ENCODE results near the gene CD300E. TPM values are rescaled to one million over a fixed set of nuclear protein-coding genes. Genes with fewer than 3 reads are reported as not detected.

The CD300E gene
- total RNA-seq, 4 donors from 2014 or later, result 0.37 to 0.45 TPM; not detected in 2

DNA sequence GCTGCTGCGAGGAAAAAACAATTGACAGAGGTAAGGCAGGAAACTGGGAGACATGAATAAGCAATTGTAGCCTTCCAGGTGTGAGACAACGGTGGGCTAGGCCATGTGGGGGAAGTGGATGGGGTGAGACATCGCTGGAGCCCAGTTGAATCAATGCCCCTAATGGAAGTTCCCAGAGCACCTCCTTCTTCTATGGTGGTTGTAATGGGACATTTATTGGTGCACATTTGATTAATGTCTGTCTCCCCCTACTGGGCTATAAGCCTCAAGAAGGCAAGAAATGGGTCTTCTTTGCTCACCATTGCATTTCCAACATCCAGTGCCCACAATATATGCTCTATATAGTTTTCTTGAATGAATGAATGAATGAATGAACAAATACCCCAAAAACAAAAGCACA lies 22.7 kb upstream of the CD300E start:
- intact Hi-C loops (cut with DNase I; ENCODE audit: low total_unique reads), result no loop called here
- 44 to 70% methylated on average over 3 of the region's 3 CpGs for WGBS, 2 donors
- TF ChIP-seq POLR2A (IDR thresholded peaks at IDR 0.05), result no peak
- TF ChIP-seq, protein P1, sequence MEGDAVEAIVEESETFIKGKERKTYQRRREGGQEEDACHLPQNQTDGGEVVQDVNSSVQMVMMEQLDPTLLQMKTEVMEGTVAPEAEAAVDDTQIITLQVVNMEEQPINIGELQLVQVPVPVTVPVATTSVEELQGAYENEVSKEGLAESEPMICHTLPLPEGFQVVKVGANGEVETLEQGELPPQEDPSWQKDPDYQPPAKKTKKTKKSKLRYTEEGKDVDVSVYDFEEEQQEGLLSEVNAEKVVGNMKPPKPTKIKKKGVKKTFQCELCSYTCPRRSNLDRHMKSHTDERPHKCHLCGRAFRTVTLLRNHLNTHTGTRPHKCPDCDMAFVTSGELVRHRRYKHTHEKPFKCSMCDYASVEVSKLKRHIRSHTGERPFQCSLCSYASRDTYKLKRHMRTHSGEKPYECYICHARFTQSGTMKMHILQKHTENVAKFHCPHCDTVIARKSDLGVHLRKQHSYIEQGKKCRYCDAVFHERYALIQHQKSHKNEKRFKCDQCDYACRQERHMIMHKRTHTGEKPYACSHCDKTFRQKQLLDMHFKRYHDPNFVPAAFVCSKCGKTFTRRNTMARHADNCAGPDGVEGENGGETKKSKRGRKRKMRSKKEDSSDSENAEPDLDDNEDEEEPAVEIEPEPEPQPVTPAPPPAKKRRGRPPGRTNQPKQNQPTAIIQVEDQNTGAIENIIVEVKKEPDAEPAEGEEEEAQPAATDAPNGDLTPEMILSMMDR (IDR thresholded peaks at IDR 0.05), result no peak
- peak in 1 of 2 donors; percentile 26 for DNase-seq (ENCODE audit: low spot score in 2 of 2)
- no peak overlapping the region for H3K4me3 ChIP-seq (ENCODE audit: low read depth, poor library complexity, severe bottlenecking)

DNA sequence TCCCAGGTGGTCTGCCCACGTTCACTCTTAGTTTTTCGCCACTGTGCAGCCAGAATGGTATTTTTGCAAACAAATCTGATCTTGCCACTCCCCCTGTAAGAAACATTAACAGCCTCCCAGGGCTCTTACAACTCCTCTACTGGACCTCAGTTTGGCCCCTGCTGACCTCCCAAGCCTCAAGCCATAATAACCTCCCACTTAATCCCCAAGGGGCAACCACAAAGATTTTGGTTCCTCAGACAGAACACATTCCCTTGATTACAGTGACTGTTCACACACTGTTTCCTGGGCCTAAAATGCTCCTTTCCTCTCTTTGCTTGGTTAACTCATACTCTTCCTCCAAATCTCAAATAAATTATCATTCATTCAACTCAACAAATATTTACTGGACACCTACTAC lies 21.5 kb upstream of the CD300E start:
- WGBS, 2 donors, result 66 to 93% methylated on average over 2 of the region's 2 CpGs
- no peak overlapping the region for H3K4me3 ChIP-seq (ENCODE audit: low read depth, poor library complexity, severe bottlenecking)
- intact Hi-C loops (cut with DNase I; ENCODE audit: low total_unique reads), result no loop called here
- no peak for TF ChIP-seq POLR2A (IDR thresholded peaks at IDR 0.05)
- TF ChIP-seq, protein P1 (IDR thresholded peaks at IDR 0.05), result no peak
- DNase-seq (ENCODE audit: low spot score in 2 of 2), result peak in 1 of 2 donors; percentile 63

DNA sequence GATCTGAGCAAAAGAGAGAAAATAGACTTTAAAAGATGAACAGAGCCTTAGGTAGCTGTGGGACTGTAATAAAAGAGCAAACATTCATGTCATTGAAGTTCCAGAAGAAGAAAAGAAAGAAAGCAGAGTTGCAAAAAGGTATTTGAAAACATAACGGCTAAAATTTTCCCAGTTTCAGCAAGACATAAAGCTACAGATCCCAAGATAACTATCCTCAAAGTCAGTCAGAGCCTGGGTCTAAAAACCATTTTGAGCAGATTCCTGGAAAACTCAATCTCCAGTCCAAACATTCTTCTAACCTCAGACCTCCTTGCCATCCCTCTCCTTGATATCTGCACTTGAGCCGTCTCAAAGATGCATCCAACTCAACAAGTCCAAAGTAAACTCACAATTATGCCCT lies 20.9 kb upstream of the CD300E start:
- no peak overlapping the region for H3K4me3 ChIP-seq (ENCODE audit: low read depth, poor library complexity, severe bottlenecking)
- intact Hi-C loops (cut with DNase I; ENCODE audit: low total_unique reads), result no loop called here
- WGBS, 2 donors, result 87 to 88% methylated on average over 2 of the region's 2 CpGs
- DNase-seq (ENCODE audit: low spot score in 2 of 2), result no peak
- TF ChIP-seq, protein P1 (IDR thresholded peaks at IDR 0.05), result no peak
- no peak for TF ChIP-seq POLR2A (IDR thresholded peaks at IDR 0.05)

DNA sequence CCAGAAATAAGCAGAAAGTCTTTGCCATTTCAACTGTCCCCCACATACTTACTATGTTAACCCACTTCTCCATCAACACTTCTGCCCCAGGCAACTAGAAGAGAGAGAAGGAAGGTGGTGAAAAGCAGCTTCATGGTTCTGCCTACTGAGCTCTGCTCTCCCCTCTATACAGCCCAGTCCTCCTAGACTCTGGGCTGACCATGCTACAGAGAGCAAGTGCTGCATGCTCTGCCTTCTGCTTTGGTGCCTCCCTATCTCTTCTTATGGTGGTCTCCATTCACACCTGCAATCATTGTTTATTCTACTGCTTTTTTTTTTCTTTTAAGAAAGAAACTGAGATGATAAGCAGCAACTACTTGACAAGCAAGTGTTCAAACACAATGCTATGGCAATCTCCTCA lies 20.3 kb upstream of the CD300E start:
- DNase-seq (ENCODE audit: low spot score in 2 of 2), result peak in 1 of 2 donors; percentile 2
- intact Hi-C loops (cut with DNase I; ENCODE audit: low total_unique reads), result no loop called here
- TF ChIP-seq, protein P1 (IDR thresholded peaks at IDR 0.05), result no peak
- TF ChIP-seq POLR2A (IDR thresholded peaks at IDR 0.05), result no peak
- H3K4me3 ChIP-seq (ENCODE audit: low read depth, poor library complexity, severe bottlenecking), result no peak overlapping the region

DNA sequence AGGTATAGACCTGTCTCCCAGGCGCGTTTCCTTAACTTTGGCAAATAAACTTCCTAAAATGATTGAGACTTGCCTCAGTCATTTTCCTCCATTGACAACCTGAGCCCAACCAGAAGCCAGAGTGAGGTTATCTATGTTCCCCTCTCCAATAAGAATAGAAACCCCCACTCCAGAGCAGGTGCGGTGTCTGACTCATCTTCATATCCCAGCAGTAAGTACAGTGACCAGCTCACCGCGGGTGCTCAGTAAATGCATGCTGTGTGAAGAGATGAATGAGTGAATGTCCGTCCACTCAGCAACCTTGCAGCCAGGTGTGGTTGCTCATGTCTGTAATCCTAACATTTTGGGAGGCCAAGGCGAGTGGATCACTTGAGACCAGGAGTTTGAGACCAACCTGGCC lies 19.5 kb upstream of the CD300E start:
- 87 to 90% methylated on average over 5 to 7 of the region's 7 CpGs for WGBS, 2 donors
- no peak overlapping the region for H3K4me3 ChIP-seq (ENCODE audit: low read depth, poor library complexity, severe bottlenecking)
- intact Hi-C loops (cut with DNase I; ENCODE audit: low total_unique reads), result no loop called here
- peak in 1 of 2 donors; percentile 37 for DNase-seq (ENCODE audit: low spot score in 2 of 2)
- TF ChIP-seq, protein P1 (IDR thresholded peaks at IDR 0.05), result no peak
- TF ChIP-seq POLR2A (IDR thresholded peaks at IDR 0.05), result no peak

DNA sequence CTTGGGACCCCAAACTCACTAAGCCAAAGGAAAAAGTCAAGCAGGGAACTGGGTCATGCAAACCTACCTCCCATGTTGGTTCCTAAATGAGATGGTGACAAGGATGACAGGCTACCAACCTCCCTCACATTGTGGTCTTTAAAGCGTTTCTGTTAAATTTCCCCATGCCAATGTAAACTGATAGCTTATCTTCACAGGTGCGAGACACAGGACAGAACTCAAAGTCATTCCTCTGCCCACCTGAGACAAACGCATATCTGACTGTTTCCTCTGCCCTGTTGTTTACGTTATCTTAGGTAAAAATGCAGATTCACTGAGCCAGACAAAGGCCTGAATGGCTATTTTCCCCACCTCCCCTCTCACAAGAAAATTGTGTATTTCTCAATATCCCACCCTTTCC lies 19.0 kb upstream of the CD300E start:
- peak in 1 of 2 donors; percentile 36 for DNase-seq (ENCODE audit: low spot score in 2 of 2)
- no peak overlapping the region for H3K4me3 ChIP-seq (ENCODE audit: low read depth, poor library complexity, severe bottlenecking)
- no peak for TF ChIP-seq POLR2A (IDR thresholded peaks at IDR 0.05)
- TF ChIP-seq, protein P1 (IDR thresholded peaks at IDR 0.05), result no peak
- intact Hi-C loops (cut with DNase I; ENCODE audit: low total_unique reads), result no loop called here
- 61 to 77% methylated on average over 4 of the region's 4 CpGs for WGBS, 2 donors

All from lower leg skin (tissue), 4 donors.